ENCODE data around the gene JUNB.

DNA sequence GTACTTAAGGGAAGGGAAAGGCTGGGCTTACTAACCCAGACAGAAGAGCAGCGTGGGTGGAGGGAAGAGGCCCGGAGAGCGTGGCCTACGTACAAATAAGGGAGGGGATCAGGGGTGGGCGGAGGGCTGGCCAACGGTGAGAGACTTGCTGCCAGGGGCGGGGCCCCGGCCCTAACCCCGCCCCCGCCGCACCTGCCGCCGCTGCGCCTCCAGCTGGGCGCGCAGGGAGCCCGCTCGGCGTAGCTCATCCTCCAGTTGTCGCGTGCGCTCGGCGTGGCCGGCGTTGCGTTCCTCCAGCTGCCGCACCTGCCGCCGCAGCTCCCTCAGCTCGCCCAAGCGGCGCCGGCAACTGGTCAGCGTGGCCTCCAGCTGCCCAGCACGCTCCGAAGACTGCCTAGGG, 21.6 kb upstream of the JUNB start:
- TF ChIP-seq, protein P1, sequence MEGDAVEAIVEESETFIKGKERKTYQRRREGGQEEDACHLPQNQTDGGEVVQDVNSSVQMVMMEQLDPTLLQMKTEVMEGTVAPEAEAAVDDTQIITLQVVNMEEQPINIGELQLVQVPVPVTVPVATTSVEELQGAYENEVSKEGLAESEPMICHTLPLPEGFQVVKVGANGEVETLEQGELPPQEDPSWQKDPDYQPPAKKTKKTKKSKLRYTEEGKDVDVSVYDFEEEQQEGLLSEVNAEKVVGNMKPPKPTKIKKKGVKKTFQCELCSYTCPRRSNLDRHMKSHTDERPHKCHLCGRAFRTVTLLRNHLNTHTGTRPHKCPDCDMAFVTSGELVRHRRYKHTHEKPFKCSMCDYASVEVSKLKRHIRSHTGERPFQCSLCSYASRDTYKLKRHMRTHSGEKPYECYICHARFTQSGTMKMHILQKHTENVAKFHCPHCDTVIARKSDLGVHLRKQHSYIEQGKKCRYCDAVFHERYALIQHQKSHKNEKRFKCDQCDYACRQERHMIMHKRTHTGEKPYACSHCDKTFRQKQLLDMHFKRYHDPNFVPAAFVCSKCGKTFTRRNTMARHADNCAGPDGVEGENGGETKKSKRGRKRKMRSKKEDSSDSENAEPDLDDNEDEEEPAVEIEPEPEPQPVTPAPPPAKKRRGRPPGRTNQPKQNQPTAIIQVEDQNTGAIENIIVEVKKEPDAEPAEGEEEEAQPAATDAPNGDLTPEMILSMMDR (optimal IDR thresholded peaks at IDR 0.05 in 1 of 3, IDR thresholded peaks at IDR 0.05 in 1 of 3, conservative IDR thresholded peaks at IDR 0.05 in 1 of 3; ENCODE audit: extremely low read depth in 1 of 3, insufficient read depth in 2 of 3, low read length in 3 of 3): peak in 1 of 3 experiments; percentile 19
- no peak for TF ChIP-seq EZH2 (IDR thresholded peaks at IDR 0.05; ENCODE audit: low read length)

All from keratinocyte (primary cell).